A549 (cell line): Measurements from ENCODE around the gene CLDND1.

Source experiments
- BHLHE40 ChIP-seq: IDR thresholded peaks from 2 replicates; pipeline ENCODE4 v1.6.1; 2012; ENCODE audit warnings: low read depth, low read length, inconsistent platforms
- CEBPB ChIP-seq, 2 experiments: fragments of >200 bp in 1 of 2; sonication (Bioruptor Twin) in 1 of 2; formaldehyde crosslinking in 1 of 2; IDR thresholded peaks; 2 replicates each; pipeline ENCODE4 v1.6.1; 2012 to 2016
- EHMT2 ChIP-seq: fragments of 200-600 bp; sonication (generic); IDR thresholded peaks from 2 replicates; pipeline ENCODE4 v1.6.1; 2016; ENCODE audit warnings: antibody characterized with exemption, low read depth, mild to moderate bottlenecking, moderate library complexity
- EP300 ChIP-seq, 2 experiments: fragments of >200 bp; sonication (Bioruptor Twin); formaldehyde crosslinking; IDR thresholded peaks; 2 replicates in 1 of 2; 3 replicates in 1 of 2; pipeline ENCODE4 v1.6.1; 2016 to 2017
- ESRRA ChIP-seq: fragments of 150-350 bp; IDR thresholded peaks from 2 replicates; pipeline ENCODE4 v1.6.1; 2014; ENCODE audit warnings: mild to moderate bottlenecking, low read length, borderline replicate concordance
- HDAC2 ChIP-seq: fragments of 200-600 bp; sonication (generic); IDR thresholded peaks from 2 replicates; pipeline ENCODE4 v1.6.1; 2016
- KDM5A ChIP-seq: fragments of 200-600 bp; sonication (generic); IDR thresholded peaks from 2 replicates; pipeline ENCODE4 v1.6.1; 2016; ENCODE audit warnings: antibody characterized with exemption, mild to moderate bottlenecking
- MYC ChIP-seq: IDR thresholded peaks from 2 replicates; pipeline ENCODE4 v1.6.1; 2012; ENCODE audit warnings: mild to moderate bottlenecking, inconsistent platforms, low read length, improper control_type of control experiment, borderline replicate concordance
- POLR2A ChIP-seq: IDR thresholded peaks from 2 replicates; pipeline ENCODE4 v1.6.1; 2012; ENCODE audit warnings: mild to moderate bottlenecking, low read length
- POLR2AphosphoS2 ChIP-seq: conservative IDR thresholded peaks from 2 replicates; pipeline ENCODE4 v1.6.1; 2012; ENCODE audit warnings: low read length, improper control_type of control experiment, inconsistent platforms
- RAD21 ChIP-seq, 2 experiments: fragments of >200 bp in 1 of 2; sonication (Bioruptor Twin) in 1 of 2; formaldehyde crosslinking in 1 of 2; IDR thresholded peaks in 1 of 2; conservative IDR thresholded peaks in 1 of 2; 2 replicates in 1 of 2; 3 replicates in 1 of 2; pipeline ENCODE4 v1.6.1; 2012 to 2018; ENCODE audit warnings: inconsistent platforms in 1 of 2
- ZC3H11A ChIP-seq: fragments of 450-650 bp; IDR thresholded peaks from 2 replicates; pipeline ENCODE4 v1.6.1; 2014; ENCODE audit warnings: antibody characterized with exemption, mild to moderate bottlenecking
- TF ChIP-seq, protein P1 (sequence below): fragments of >200 bp; sonication (Bioruptor Twin); formaldehyde crosslinking; IDR thresholded peaks from 3 replicates; pipeline ENCODE4 v1.5.1; 2016
- TF ChIP-seq, protein P2 (sequence below): fragments of >200 bp; sonication (Bioruptor Twin); formaldehyde crosslinking; IDR thresholded peaks from 3 replicates; pipeline ENCODE4 v1.6.1; 2016

DNA sequence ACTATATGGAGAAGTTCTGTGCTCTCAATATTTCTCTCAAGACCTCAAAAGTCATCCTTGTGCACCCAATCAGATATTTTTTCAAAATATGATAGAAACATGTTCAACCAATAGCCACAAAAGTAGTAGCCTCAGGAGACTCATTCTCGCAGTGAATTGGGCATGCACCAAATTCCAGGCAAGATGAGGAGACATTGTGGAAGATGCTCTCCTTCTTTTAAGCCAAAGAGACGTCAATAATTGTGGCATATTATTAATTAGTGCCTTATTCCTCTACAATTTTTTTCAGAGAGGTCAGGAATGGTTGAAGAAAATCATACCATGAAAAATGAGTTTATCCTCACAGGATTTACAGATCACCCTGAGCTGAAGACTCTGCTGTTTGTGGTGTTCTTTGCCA, 25.3 kb downstream of the CLDND1 start, which contains the start of gene OR5K2:
- TF ChIP-seq, protein P1, sequence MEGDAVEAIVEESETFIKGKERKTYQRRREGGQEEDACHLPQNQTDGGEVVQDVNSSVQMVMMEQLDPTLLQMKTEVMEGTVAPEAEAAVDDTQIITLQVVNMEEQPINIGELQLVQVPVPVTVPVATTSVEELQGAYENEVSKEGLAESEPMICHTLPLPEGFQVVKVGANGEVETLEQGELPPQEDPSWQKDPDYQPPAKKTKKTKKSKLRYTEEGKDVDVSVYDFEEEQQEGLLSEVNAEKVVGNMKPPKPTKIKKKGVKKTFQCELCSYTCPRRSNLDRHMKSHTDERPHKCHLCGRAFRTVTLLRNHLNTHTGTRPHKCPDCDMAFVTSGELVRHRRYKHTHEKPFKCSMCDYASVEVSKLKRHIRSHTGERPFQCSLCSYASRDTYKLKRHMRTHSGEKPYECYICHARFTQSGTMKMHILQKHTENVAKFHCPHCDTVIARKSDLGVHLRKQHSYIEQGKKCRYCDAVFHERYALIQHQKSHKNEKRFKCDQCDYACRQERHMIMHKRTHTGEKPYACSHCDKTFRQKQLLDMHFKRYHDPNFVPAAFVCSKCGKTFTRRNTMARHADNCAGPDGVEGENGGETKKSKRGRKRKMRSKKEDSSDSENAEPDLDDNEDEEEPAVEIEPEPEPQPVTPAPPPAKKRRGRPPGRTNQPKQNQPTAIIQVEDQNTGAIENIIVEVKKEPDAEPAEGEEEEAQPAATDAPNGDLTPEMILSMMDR = no peak
- no peak for TF ChIP-seq CEBPB (IDR thresholded peaks at IDR 0.05)
- no peak for TF ChIP-seq POLR2A
- TF ChIP-seq EHMT2 = no peak
- no peak for TF ChIP-seq HDAC2
- no peak for TF ChIP-seq RAD21 (conservative IDR thresholded peaks at IDR 0.05 in 1 of 2, IDR thresholded peaks at IDR 0.05 in 1 of 2)
- no peak for TF ChIP-seq ESRRA
- TF ChIP-seq, protein P2, sequence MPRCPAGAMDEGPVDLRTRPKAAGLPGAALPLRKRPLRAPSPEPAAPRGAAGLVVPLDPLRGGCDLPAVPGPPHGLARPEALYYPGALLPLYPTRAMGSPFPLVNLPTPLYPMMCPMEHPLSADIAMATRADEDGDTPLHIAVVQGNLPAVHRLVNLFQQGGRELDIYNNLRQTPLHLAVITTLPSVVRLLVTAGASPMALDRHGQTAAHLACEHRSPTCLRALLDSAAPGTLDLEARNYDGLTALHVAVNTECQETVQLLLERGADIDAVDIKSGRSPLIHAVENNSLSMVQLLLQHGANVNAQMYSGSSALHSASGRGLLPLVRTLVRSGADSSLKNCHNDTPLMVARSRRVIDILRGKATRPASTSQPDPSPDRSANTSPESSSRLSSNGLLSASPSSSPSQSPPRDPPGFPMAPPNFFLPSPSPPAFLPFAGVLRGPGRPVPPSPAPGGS = no peak
- TF ChIP-seq MYC = no peak
- no peak for TF ChIP-seq ZC3H11A
- no peak for TF ChIP-seq BHLHE40
- no peak for TF ChIP-seq KDM5A
- TF ChIP-seq EP300 (IDR thresholded peaks at IDR 0.05) = no peak
- TF ChIP-seq POLR2AphosphoS2 = no peak
